ENCODE data around the gene PLCB1. TPM values are rescaled to one million over a fixed set of nuclear protein-coding genes. Genes with fewer than 3 reads are reported as not detected.
A peak's percentile ranks its signal among the peaks of the same experiment; 100 is the strongest.

The PLCB1 gene
- total RNA-seq, 4 donors from 2014 or later, result 13.5 to 110 (median 30.4) TPM

DNA sequence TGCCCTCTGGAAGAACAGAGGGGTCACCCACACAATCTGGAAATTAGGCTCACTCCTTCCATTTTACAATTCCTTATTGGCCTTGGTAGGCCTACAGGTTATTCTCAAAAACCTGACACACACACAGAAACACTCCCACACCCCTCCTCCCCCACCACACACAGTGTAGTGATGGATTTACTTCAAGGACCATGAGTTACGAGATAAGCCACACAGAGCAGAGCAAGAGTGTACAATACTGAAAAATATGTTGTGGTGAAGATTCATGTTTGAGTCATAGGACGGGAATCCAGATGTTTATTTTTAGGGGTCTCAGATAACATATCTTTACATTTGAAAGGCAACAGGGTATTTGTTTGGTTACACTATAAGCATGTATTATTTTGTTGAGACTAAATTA, 291.9 kb downstream of the PLCB1 start:
- intact Hi-C loops (cut with DNase I; ENCODE audit: low total_unique reads), result no loop called here
- Histone ChIP-seq H3K27me3 (no peaks in the 10 kb centered on the region), H3K27ac (no peak overlapping the region), H3K9me3 (no peaks in the 10 kb centered on the region), H3K4me3 (no peak overlapping the region), H3K4me1 (no peaks in the 10 kb centered on the region), H3K36me3 (no peaks in the 10 kb centered on the region)
- TF ChIP-seq POLR2A (IDR thresholded peaks at IDR 0.05) (no peak), CTCF (IDR thresholded peaks at IDR 0.05) (no peak)
- DNase-seq, result no peak

GRCh38 chr20:8425016-8425415, 292.9 kb downstream of the PLCB1 start:
- intact Hi-C loops (cut with DNase I; ENCODE audit: low total_unique reads), result no loop called here

DNA sequence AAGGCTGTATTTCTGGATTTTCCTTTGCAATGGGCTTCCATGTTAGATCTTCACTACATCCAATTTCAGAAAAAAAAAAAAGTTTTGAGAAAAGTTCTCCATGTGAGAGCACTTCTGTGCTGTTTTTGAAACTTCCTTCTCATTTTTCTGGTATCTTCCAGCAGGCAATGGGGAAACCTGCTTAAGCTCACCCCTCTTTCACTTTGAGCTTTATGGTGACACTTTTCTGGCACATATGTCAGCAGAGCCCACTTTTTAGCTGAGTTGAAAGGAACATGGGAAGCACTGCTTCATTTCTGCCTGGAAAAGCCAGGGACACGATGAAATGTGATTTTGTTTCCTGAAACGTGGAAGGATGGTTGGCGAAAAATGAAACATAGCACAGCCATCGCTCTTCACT, 293.7 kb downstream of the PLCB1 start:
- TF ChIP-seq CTCF (IDR thresholded peaks at IDR 0.05) (no peak), POLR2A (IDR thresholded peaks at IDR 0.05) (no peak)
- no peak overlapping the region for H3K27ac ChIP-seq
- no peak overlapping the region for H3K4me3 ChIP-seq
- no peaks in the 10 kb centered on the region for H3K4me1 ChIP-seq
- no peaks in the 10 kb centered on the region for H3K9me3 ChIP-seq
- intact Hi-C loops (cut with DNase I; ENCODE audit: low total_unique reads), result no loop called here
- H3K36me3 ChIP-seq, result no peaks in the 10 kb centered on the region
- DNase-seq, result no peak
- no peaks in the 10 kb centered on the region for H3K27me3 ChIP-seq

More at GRCh38 chr20:8425016-8425415, 292.9 kb downstream of the PLCB1 start:
- Histone ChIP-seq H3K4me3 (no peak overlapping the region), H3K27ac (no peak overlapping the region), H3K4me1 (no peaks in the 10 kb centered on the region), H3K9me3 (no peaks in the 10 kb centered on the region), H3K36me3 (no peaks in the 10 kb centered on the region), H3K27me3 (no peaks in the 10 kb centered on the region)
- TF ChIP-seq CTCF (IDR thresholded peaks at IDR 0.05), result no peak
- TF ChIP-seq POLR2A (IDR thresholded peaks at IDR 0.05), result no peak
- no peak for DNase-seq

DNA sequence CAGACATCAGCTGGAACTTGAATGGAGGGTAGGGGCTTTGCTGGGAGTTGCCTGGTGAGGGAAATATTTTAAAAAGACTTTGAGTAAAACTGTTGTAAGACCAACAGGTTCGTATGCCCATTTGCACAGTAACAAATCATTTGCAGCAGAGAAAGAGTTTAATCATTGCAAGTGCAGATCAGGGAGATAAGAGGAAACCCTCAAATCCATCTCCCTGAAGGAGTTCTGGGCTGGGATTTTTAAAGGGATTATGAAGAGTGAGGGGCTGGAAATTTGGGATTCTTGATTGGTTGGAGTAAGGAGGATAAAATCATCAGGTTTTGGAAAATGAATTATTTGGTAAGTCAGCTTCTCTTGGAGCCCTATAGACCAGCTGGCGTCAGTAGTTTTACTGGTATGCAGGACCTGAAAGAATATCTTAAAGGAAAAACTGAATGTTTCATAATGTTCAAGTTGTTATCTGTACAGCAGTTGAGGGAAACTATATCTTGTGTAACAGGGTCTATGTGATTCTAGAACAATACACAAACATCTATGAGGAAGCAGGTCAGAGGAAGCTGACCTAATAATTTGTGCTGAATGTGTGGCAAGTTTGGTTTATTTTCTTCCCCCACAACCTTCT, 295.5 kb downstream of the PLCB1 start:
- intact Hi-C loops (cut with DNase I; ENCODE audit: low total_unique reads), result no loop called here
- Histone ChIP-seq H3K4me3 (no peak overlapping the region), H3K9me3 (no peaks in the 10 kb centered on the region), H3K27me3 (no peaks in the 10 kb centered on the region), H3K36me3 (no peaks in the 10 kb centered on the region), H3K27ac (peak overlapping the region in 1 of 2 donors; percentile 36), H3K4me1 (peaks cover 0 to 6% of the 10 kb centered on the region in 2 donors)
- TF ChIP-seq POLR2A (IDR thresholded peaks at IDR 0.05) (no peak), CTCF (IDR thresholded peaks at IDR 0.05) (no peak)
- DNase-seq, result no peak

- Histone ChIP-seq H3K9me3 (no peaks in the 10 kb centered on the region), H3K4me1 (peaks cover 0 to 6% of the 10 kb centered on the region in 2 donors), H3K4me3 (no peak overlapping the region), H3K27me3 (no peaks in the 10 kb centered on the region), H3K27ac (peak overlapping the region in 1 of 2 donors; percentile 4), H3K36me3 (no peaks in the 10 kb centered on the region)
- intact Hi-C loops (cut with DNase I; ENCODE audit: low total_unique reads), result no loop called here
- DNase-seq, result no peak
- TF ChIP-seq POLR2A (IDR thresholded peaks at IDR 0.05), result no peak
- TF ChIP-seq CTCF (IDR thresholded peaks at IDR 0.05), result no peak
These were observed 296.9 kb downstream of the PLCB1 start for GRCh38 chr20:8428988-8429387.

Measured in uterus (tissue), 4 donors.